ENCODE data around the gene EIF2A. TPM values are rescaled to one million over a fixed set of nuclear protein-coding genes. Genes with fewer than 3 reads are reported as not detected.

EIF2A gene
- total and polyA plus RNA-seq, 9 of the 15 experiments (the other 6 are each of a cell fraction or from before 2014, with no cell fraction given), result 106 to 192 (median 168) TPM

DNA sequence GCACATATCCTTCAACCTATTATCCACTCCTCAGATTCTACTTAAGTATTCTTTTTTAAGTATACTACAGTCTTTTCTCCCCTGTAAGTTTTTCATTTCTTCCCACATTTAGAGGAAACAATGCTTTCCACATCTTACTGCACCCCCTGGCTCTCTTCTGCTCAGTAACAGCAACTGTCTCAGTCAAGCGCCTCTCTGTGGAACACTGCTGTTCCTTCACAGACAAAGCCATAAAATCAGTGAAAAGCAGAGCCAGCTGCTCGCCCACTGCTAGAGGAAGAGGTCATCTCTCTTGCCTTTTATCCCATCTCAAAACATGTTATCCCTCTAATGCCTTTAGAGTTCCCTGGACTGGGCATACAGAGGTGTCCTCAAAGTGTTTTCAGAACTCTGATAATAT lies 25.1 kb upstream of the EIF2A start (continued):
- TF ChIP-seq, protein P1, sequence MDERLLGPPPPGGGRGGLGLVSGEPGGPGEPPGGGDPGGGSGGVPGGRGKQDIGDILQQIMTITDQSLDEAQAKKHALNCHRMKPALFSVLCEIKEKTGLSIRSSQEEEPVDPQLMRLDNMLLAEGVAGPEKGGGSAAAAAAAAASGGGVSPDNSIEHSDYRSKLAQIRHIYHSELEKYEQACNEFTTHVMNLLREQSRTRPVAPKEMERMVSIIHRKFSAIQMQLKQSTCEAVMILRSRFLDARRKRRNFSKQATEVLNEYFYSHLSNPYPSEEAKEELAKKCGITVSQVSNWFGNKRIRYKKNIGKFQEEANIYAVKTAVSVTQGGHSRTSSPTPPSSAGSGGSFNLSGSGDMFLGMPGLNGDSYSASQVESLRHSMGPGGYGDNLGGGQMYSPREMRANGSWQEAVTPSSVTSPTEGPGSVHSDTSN (CRISPR knock-in tag; IDR thresholded peaks at IDR 0.05; ENCODE audit: low read depth), result no peak
- TF ChIP-seq, protein P1 (tag; conservative IDR thresholded peaks at IDR 0.05; ENCODE audit: low read depth), result no peak
- TF ChIP-seq ZNF282 (CRISPR knock-in tag; IDR thresholded peaks at IDR 0.05), result no peak
- TF ChIP-seq MTF1 (CRISPR knock-in tag; IDR thresholded peaks at IDR 0.05; ENCODE audit: borderline replicate concordance), result no peak
- no peak for TF ChIP-seq ZNF512 (tag; IDR thresholded peaks at IDR 0.05)
- peak in 1 of 2 experiments; percentile 36; a peak in 1 of 4 replicates for TF ChIP-seq RAD21 (CRISPR knock-in tag; conservative IDR thresholded peaks at IDR 0.05 in 1 of 2, IDR thresholded peaks at IDR 0.05 in 1 of 2)
- no peak for TF ChIP-seq EGR1 (conservative IDR thresholded peaks at IDR 0.05)
- no peak for TF ChIP-seq ELF2 (CRISPR knock-in tag; IDR thresholded peaks at IDR 0.05)
- TF ChIP-seq HMGXB4 (CRISPR knock-in tag; IDR thresholded peaks at IDR 0.05), result no peak
- TF ChIP-seq RBM25 (IDR thresholded peaks at IDR 0.05; ENCODE audit: low read depth, low read length, severe bottlenecking), result no peak
- TF ChIP-seq PHF20 (IDR thresholded peaks at IDR 0.05; ENCODE audit: partially characterized antibody), result no peak
- no peak for TF ChIP-seq JUNB (CRISPR knock-in tag; conservative IDR thresholded peaks at IDR 0.05)
- TF ChIP-seq MLX (CRISPR knock-in tag; conservative IDR thresholded peaks at IDR 0.05), result no peak
- TF ChIP-seq, protein P2, sequence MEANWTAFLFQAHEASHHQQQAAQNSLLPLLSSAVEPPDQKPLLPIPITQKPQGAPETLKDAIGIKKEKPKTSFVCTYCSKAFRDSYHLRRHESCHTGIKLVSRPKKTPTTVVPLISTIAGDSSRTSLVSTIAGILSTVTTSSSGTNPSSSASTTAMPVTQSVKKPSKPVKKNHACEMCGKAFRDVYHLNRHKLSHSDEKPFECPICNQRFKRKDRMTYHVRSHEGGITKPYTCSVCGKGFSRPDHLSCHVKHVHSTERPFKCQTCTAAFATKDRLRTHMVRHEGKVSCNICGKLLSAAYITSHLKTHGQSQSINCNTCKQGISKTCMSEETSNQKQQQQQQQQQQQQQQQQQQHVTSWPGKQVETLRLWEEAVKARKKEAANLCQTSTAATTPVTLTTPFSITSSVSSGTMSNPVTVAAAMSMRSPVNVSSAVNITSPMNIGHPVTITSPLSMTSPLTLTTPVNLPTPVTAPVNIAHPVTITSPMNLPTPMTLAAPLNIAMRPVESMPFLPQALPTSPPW (CRISPR knock-in tag; IDR thresholded peaks at IDR 0.05), result no peak
- no peak for TF ChIP-seq JUND (IDR thresholded peaks at IDR 0.05; ENCODE audit: borderline replicate concordance, low read depth, low read length)
- no peak for TF ChIP-seq JUND (tag; IDR thresholded peaks at IDR 0.05; ENCODE audit: borderline replicate concordance, low read depth, low read length)
- peak; percentile 13 for TF ChIP-seq CTCFL (IDR thresholded peaks at IDR 0.05; ENCODE audit: borderline replicate concordance, insufficient read depth, low read depth, low read length, poor library complexity, severe bottlenecking)
